Measurements from ENCODE around the gene ABLIM2. TPM values are rescaled to one million over a fixed set of nuclear protein-coding genes. Genes with fewer than 3 reads are reported as not detected.

Gene ABLIM2
- total RNA-seq, 4 donors from 2014 or later, result 177 to 281 (median 244) TPM

DNA sequence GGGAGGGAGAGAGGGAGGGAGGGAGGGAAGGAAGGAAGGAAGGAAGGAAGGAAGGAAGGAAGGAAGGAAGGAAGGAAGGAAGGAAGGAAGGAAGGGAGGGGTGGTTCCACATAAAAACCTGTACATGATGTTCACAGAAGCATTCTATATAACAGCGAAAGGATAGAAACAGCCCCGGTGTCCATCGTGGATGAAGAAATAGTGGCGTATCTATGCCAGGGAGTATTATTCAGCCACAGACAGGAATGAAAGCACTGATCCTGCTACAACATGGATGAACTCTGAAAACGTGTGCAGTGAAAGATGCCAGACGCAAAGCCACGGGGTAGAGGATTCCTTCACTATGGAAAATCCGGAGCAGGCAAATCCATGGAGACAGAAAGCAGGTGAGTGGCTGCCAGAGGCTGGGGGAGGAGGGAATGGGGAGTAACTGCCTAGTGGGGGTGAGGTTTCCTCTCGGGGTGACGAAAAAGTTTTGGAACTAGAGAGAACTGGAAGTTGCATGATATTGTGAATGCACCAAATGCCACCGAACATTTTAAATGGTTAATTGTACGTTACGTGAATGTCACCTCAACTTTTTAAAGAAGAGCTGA is 92.2 kb downstream of the ABLIM2 start:
- no peak for TF ChIP-seq POLR2A (IDR thresholded peaks at IDR 0.05)
- TF ChIP-seq, protein P1, sequence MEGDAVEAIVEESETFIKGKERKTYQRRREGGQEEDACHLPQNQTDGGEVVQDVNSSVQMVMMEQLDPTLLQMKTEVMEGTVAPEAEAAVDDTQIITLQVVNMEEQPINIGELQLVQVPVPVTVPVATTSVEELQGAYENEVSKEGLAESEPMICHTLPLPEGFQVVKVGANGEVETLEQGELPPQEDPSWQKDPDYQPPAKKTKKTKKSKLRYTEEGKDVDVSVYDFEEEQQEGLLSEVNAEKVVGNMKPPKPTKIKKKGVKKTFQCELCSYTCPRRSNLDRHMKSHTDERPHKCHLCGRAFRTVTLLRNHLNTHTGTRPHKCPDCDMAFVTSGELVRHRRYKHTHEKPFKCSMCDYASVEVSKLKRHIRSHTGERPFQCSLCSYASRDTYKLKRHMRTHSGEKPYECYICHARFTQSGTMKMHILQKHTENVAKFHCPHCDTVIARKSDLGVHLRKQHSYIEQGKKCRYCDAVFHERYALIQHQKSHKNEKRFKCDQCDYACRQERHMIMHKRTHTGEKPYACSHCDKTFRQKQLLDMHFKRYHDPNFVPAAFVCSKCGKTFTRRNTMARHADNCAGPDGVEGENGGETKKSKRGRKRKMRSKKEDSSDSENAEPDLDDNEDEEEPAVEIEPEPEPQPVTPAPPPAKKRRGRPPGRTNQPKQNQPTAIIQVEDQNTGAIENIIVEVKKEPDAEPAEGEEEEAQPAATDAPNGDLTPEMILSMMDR (IDR thresholded peaks at IDR 0.05 in 4 of 5, conservative IDR thresholded peaks at IDR 0.05 in 1 of 5), result no peak
- peaks cover 0 to 25% of the 10 kb centered on the region in 2 donors for H3K36me3 ChIP-seq
- ATAC-seq (no peak), DNase-seq (no peak)
- H3K4me1 ChIP-seq, result peaks cover 29 to 37% of the 10 kb centered on the region in 2 donors
- H3K4me3 ChIP-seq, result no peak overlapping the region
- in situ Hi-C loops (cut with MboI; ENCODE audit: low sequenced_read_pairs in 4 of 4), result no loop called here
- H3K9me3 ChIP-seq, result no peaks in the 10 kb centered on the region
- H3K27me3 ChIP-seq, result no peaks in the 10 kb centered on the region
- H3K27ac ChIP-seq, result peak overlapping the region; percentile 89 to 95 (median 92)
- intact Hi-C loops (cut with DNase I; ENCODE audit: low total_unique reads), result loop anchor here (2.0 kb wide), 1 partner anchor 34 kb away; no protein-coding TSS in a partner anchor

DNA sequence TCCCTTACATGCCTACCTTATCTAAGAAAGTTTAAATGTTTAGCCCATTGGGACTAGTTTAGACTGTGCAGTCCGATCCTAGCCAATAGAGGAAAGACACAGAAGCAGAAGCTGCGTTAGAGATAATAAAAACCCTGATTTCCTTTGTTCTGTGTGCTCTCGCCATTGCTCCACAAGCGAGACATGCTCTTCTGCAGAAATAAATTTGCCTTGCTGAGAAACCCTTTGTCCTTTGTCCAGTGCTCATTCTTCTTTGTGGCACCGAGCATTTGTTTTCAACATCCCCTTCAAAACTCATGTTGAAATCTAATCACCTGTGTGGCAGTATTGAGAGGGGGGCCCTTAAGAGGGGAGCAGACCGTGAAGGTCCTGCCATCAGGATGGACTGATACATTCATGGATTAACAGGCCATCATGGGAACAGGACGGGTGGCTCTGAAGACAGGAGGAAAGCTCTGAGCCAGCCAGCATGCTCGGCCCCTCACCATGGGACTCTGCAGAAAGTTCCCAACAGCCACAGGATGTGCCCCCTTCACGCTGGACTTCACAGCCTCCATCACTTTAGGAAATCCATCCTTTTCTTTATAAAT is 94.5 kb downstream of the ABLIM2 start:
- Histone ChIP-seq H3K9me3 (no peaks in the 10 kb centered on the region), H3K27ac (peak overlapping the region; percentile 32 to 95 (median 92)), H3K36me3 (peaks cover 0 to 47% of the 10 kb centered on the region in 2 donors), H3K4me1 (peaks cover 20 to 22% of the 10 kb centered on the region in 2 donors), H3K27me3 (no peaks in the 10 kb centered on the region), H3K4me3 (no peak overlapping the region)
- in situ Hi-C loops (cut with MboI; ENCODE audit: low sequenced_read_pairs in 4 of 4), result no loop called here
- TF ChIP-seq, protein P1 (IDR thresholded peaks at IDR 0.05 in 4 of 5, conservative IDR thresholded peaks at IDR 0.05 in 1 of 5), result no peak
- no peak for TF ChIP-seq POLR2A (IDR thresholded peaks at IDR 0.05)
- intact Hi-C loops (cut with DNase I; ENCODE audit: low total_unique reads), result no loop called here
- no peak for ATAC-seq
- DNase-seq, result no peak

DNA sequence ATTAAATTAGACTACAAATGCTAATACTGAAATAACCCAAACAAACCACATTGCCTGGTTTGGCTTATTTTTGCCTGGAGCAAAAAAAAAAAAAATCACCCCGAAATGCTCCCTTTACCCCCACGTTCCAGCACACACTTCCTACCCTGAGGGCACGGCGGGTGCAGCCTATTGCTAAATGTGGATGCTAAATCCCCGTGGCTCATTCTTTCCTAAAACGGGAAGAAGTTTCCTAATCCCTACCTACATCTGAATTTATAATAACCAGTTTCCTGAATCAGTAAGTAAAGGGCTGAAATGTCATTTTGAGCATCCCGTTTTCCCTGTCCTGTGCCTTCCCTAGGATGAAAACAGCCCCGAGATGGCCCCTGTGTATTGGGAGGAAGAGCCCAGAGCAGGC is 97.0 kb downstream of the ABLIM2 start:
- H3K4me3 ChIP-seq, result no peak overlapping the region
- H3K9me3 ChIP-seq, result no peaks in the 10 kb centered on the region
- DNase-seq (no peak), ATAC-seq (no peak)
- no peaks in the 10 kb centered on the region for H3K27me3 ChIP-seq
- H3K4me1 ChIP-seq, result peaks cover 0 to 3% of the 10 kb centered on the region in 2 donors
- peak overlapping the region; percentile 66 to 95 (median 92) for H3K27ac ChIP-seq
- TF ChIP-seq, protein P1 (IDR thresholded peaks at IDR 0.05 in 4 of 5, conservative IDR thresholded peaks at IDR 0.05 in 1 of 5), result no peak
- no peak for TF ChIP-seq POLR2A (IDR thresholded peaks at IDR 0.05)
- intact Hi-C loops (cut with DNase I; ENCODE audit: low total_unique reads), result no loop called here
- in situ Hi-C loops (cut with MboI; ENCODE audit: low sequenced_read_pairs in 4 of 4), result no loop called here
- H3K36me3 ChIP-seq, result peaks cover 0 to 62% of the 10 kb centered on the region in 2 donors

DNA sequence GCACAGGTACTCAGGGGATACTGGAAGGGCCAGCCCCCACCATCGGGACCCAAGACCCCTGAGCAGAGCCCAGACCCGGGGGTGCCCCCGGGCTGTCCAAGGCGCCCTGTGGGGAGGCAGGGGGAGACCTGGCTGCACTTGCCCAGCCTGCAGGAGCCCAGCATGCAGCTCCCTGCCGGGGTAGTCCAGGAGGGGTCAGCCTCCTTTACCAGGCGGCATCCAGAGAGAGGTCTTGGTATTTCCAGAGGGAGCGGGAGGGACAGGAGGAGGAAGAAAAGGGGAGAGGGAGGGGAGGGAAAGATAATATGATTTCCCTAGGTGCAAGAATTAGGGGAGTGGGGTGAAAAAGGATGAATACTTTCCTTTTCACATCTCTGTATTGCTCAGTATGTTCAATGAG is 97.5 kb downstream of the ABLIM2 start:
- H3K27ac ChIP-seq, result peak overlapping the region; percentile 66 to 95 (median 92)
- H3K4me3 ChIP-seq, result no peak overlapping the region
- DNase-seq, result no peak
- TF ChIP-seq, protein P1 (IDR thresholded peaks at IDR 0.05 in 4 of 5, conservative IDR thresholded peaks at IDR 0.05 in 1 of 5), result no peak
- TF ChIP-seq POLR2A (IDR thresholded peaks at IDR 0.05), result no peak
- in situ Hi-C loops (cut with MboI; ENCODE audit: low sequenced_read_pairs in 4 of 4) (no loop called here), intact Hi-C loops (cut with DNase I; ENCODE audit: low total_unique reads) (no loop called here)
- no peaks in the 10 kb centered on the region for H3K4me1 ChIP-seq
- no peak for ATAC-seq
- no peaks in the 10 kb centered on the region for H3K27me3 ChIP-seq
- no peaks in the 10 kb centered on the region for H3K9me3 ChIP-seq
- H3K36me3 ChIP-seq, result peaks cover 0 to 60% of the 10 kb centered on the region in 2 donors

Measured in gastrocnemius medialis (tissue), 4 donors.